Measurements from ENCODE around the gene B3GALNT2.

B3GALNT2 gene

GRCh38 chr1:235533476-235534168 lies 29.4 kb upstream of the B3GALNT2 start:
- no peak for DNase-seq (ENCODE audit: extremely low spot score)
- no peak for TF ChIP-seq ZNF384 (IDR thresholded peaks at IDR 0.05)
- TF ChIP-seq PKNOX1 (IDR thresholded peaks at IDR 0.05), result no peak
- no peak for TF ChIP-seq NFRKB (IDR thresholded peaks at IDR 0.05)
- no peak for TF ChIP-seq CTBP1 (IDR thresholded peaks at IDR 0.05; ENCODE audit: borderline replicate concordance)
- no peak for TF ChIP-seq BHLHE40 (IDR thresholded peaks at IDR 0.05; ENCODE audit: borderline replicate concordance)
- TF ChIP-seq HDGF (IDR thresholded peaks at IDR 0.05; ENCODE audit: borderline replicate concordance), result no peak
- no peak for TF ChIP-seq LEF1 (IDR thresholded peaks at IDR 0.05; ENCODE audit: borderline replicate concordance)
- TF ChIP-seq FOXA1 (IDR thresholded peaks at IDR 0.05), result no peak
- TF ChIP-seq SP1 (IDR thresholded peaks at IDR 0.05), result no peak
- TF ChIP-seq TARDBP (IDR thresholded peaks at IDR 0.05), result no peak
- no peak for TF ChIP-seq L3MBTL2 (conservative IDR thresholded peaks at IDR 0.05)
- no peak for TF ChIP-seq ARNT (IDR thresholded peaks at IDR 0.05)
- TF ChIP-seq FOXK2 (IDR thresholded peaks at IDR 0.05), result no peak
- no peak for TF ChIP-seq FOXM1 (IDR thresholded peaks at IDR 0.05; ENCODE audit: borderline replicate concordance)
- TF ChIP-seq SUZ12 (IDR thresholded peaks at IDR 0.05), result no peak
- no peak for TF ChIP-seq ELF4 (IDR thresholded peaks at IDR 0.05)
- POLR2A ChIA-PET, result no interaction called here
- CTCF ChIA-PET, result interaction anchor here (0.7 kb wide), 1 partner anchor 157 kb away, joined by 4 read pairs; no protein-coding TSS in a partner anchor

- DNase-seq (ENCODE audit: extremely low spot score), result no peak
- ChIA-PET CTCF (no interaction called here), POLR2A (interaction anchor here (1.2 kb wide), 1 partner anchor 27 kb away, joined by 3 read pairs; no protein-coding TSS in a partner anchor)
- TF ChIP-seq L3MBTL2 (conservative IDR thresholded peaks at IDR 0.05) (no peak), SP1 (IDR thresholded peaks at IDR 0.05) (no peak), CTBP1 (IDR thresholded peaks at IDR 0.05; ENCODE audit: borderline replicate concordance) (no peak), ARNT (IDR thresholded peaks at IDR 0.05) (no peak), PKNOX1 (IDR thresholded peaks at IDR 0.05) (no peak), FOXA1 (IDR thresholded peaks at IDR 0.05) (no peak), FOXM1 (IDR thresholded peaks at IDR 0.05; ENCODE audit: borderline replicate concordance) (no peak), ZNF384 (IDR thresholded peaks at IDR 0.05) (no peak), TARDBP (IDR thresholded peaks at IDR 0.05) (no peak), BHLHE40 (IDR thresholded peaks at IDR 0.05; ENCODE audit: borderline replicate concordance) (no peak), FOXK2 (IDR thresholded peaks at IDR 0.05) (no peak), NFRKB (IDR thresholded peaks at IDR 0.05) (no peak), LEF1 (IDR thresholded peaks at IDR 0.05; ENCODE audit: borderline replicate concordance) (no peak), SUZ12 (IDR thresholded peaks at IDR 0.05) (no peak), ELF4 (IDR thresholded peaks at IDR 0.05) (no peak), HDGF (IDR thresholded peaks at IDR 0.05; ENCODE audit: borderline replicate concordance) (no peak)
Measured at GRCh38 chr1:235532360-235532759, 28.1 kb upstream of the B3GALNT2 start.

- ChIA-PET CTCF (interaction anchor here (1.8 kb wide), 1 partner anchor 23 kb away, joined by 8 read pairs; the partner anchor contains the start of gene B3GALNT2), POLR2A (no interaction called here)
- DNase-seq (ENCODE audit: extremely low spot score), result no peak
- TF ChIP-seq HDGF (IDR thresholded peaks at IDR 0.05; ENCODE audit: borderline replicate concordance) (no peak), FOXM1 (IDR thresholded peaks at IDR 0.05; ENCODE audit: borderline replicate concordance) (no peak), L3MBTL2 (conservative IDR thresholded peaks at IDR 0.05) (no peak), SUZ12 (IDR thresholded peaks at IDR 0.05) (no peak), LEF1 (IDR thresholded peaks at IDR 0.05; ENCODE audit: borderline replicate concordance) (no peak)
Measured at GRCh38 chr1:235527196-235527814, 23.1 kb upstream of the B3GALNT2 start.

GRCh38 chr1:235525314-235525713 lies 21.1 kb upstream of the B3GALNT2 start:
- no peak for DNase-seq (ENCODE audit: extremely low spot score)
- CTCF ChIA-PET, result interaction anchor here (0.7 to 1.1 kb wide), 2 partner anchors 11 to 421 kb away, joined by 3 to 4 read pairs; no protein-coding TSS in a partner anchor
- POLR2A ChIA-PET, result interaction anchor here (1.3 kb wide), 1 partner anchor 20 kb away, joined by 3 read pairs; no protein-coding TSS in a partner anchor
- TF ChIP-seq L3MBTL2 (conservative IDR thresholded peaks at IDR 0.05), result no peak
- TF ChIP-seq FOXA1 (IDR thresholded peaks at IDR 0.05), result no peak
- TF ChIP-seq TARDBP (IDR thresholded peaks at IDR 0.05), result no peak
- TF ChIP-seq FOXK2 (IDR thresholded peaks at IDR 0.05), result no peak
- no peak for TF ChIP-seq PKNOX1 (IDR thresholded peaks at IDR 0.05)
- TF ChIP-seq HDGF (IDR thresholded peaks at IDR 0.05; ENCODE audit: borderline replicate concordance), result no peak
- no peak for TF ChIP-seq CTBP1 (IDR thresholded peaks at IDR 0.05; ENCODE audit: borderline replicate concordance)
- no peak for TF ChIP-seq SP1 (IDR thresholded peaks at IDR 0.05)
- TF ChIP-seq NFRKB (IDR thresholded peaks at IDR 0.05), result no peak
- no peak for TF ChIP-seq SUZ12 (IDR thresholded peaks at IDR 0.05)
- TF ChIP-seq ARNT (IDR thresholded peaks at IDR 0.05), result no peak
- TF ChIP-seq ZNF384 (IDR thresholded peaks at IDR 0.05), result no peak
- no peak for TF ChIP-seq LEF1 (IDR thresholded peaks at IDR 0.05; ENCODE audit: borderline replicate concordance)
- TF ChIP-seq BHLHE40 (IDR thresholded peaks at IDR 0.05; ENCODE audit: borderline replicate concordance), result no peak
- no peak for TF ChIP-seq ELF4 (IDR thresholded peaks at IDR 0.05)

GRCh38 chr1:235516862-235517446 lies 12.7 kb upstream of the B3GALNT2 start:
- CTCF ChIA-PET, result interaction anchor here (0.7 to 1.8 kb wide), 3 partner anchors 13 to 455 kb away, joined by 3 to 6 read pairs (median 5); partner anchors contain the start of gene B3GALNT2
- DNase-seq (ENCODE audit: extremely low spot score), result no peak
- TF ChIP-seq FOXM1 (IDR thresholded peaks at IDR 0.05; ENCODE audit: borderline replicate concordance), result no peak
- no peak for TF ChIP-seq SP1 (IDR thresholded peaks at IDR 0.05)
- TF ChIP-seq HDGF (IDR thresholded peaks at IDR 0.05; ENCODE audit: borderline replicate concordance), result no peak
- no peak for TF ChIP-seq ARNT (IDR thresholded peaks at IDR 0.05)
- no peak for TF ChIP-seq NFRKB (IDR thresholded peaks at IDR 0.05)
- TF ChIP-seq LEF1 (IDR thresholded peaks at IDR 0.05; ENCODE audit: borderline replicate concordance), result no peak
- no peak for TF ChIP-seq CTBP1 (IDR thresholded peaks at IDR 0.05; ENCODE audit: borderline replicate concordance)
- no peak for TF ChIP-seq PKNOX1 (IDR thresholded peaks at IDR 0.05)
- no peak for TF ChIP-seq BHLHE40 (IDR thresholded peaks at IDR 0.05; ENCODE audit: borderline replicate concordance)
- TF ChIP-seq FOXK2 (IDR thresholded peaks at IDR 0.05), result no peak
- TF ChIP-seq ZNF384 (IDR thresholded peaks at IDR 0.05), result no peak
- no peak for TF ChIP-seq TARDBP (IDR thresholded peaks at IDR 0.05)
- no peak for TF ChIP-seq L3MBTL2 (conservative IDR thresholded peaks at IDR 0.05)
- POLR2A ChIA-PET, result interaction anchor here (4.1 kb wide), 1 partner anchor 12 kb away, joined by 24 read pairs; the partner anchor contains the start of gene B3GALNT2

All from HEK293T (cell line).